DOHH2 (cell line): ENCODE data around the gene NETO1.

Source experiments
- EZH2phosphoT487 ChIP-seq: fragments of 200-600 bp; sonication (generic); IDR thresholded peaks from 2 replicates; pipeline ENCODE4 v1.6.1; 2017; ENCODE audit warnings: borderline replicate concordance, mild to moderate bottlenecking, antibody characterized with exemption, low read length, moderate library complexity, mixed read lengths
- TF ChIP-seq, protein P1 (sequence below): fragments of 200-600 bp; sonication (generic); IDR thresholded peaks from one replicate; pipeline ENCODE4 v1.5.1; 2014; ENCODE audit warnings: antibody characterized with exemption, mild to moderate bottlenecking, low read depth, low read length; ENCODE audit not compliant: poor library complexity, severe bottlenecking

DNA sequence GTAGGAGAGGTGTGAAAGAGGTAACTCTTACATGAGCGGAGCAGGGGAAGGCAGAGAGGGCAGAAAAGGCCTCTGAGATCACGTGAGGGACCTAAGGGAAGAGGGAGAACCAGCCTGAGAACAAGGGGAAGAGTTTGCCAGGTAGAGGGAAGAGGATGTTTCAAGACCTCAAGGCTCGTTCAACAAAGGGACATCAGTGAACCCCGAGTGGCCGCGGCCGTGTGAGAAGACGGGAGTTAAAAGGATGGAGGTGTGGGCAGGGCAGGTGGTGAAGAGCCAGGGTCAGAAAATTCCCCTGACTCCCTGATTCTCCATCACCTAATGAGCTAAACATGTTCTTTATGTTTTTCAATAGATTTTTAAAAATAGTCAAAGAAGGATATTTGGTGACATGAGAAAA is 44.4 kb downstream of the NETO1 start:
- TF ChIP-seq, protein P1, sequence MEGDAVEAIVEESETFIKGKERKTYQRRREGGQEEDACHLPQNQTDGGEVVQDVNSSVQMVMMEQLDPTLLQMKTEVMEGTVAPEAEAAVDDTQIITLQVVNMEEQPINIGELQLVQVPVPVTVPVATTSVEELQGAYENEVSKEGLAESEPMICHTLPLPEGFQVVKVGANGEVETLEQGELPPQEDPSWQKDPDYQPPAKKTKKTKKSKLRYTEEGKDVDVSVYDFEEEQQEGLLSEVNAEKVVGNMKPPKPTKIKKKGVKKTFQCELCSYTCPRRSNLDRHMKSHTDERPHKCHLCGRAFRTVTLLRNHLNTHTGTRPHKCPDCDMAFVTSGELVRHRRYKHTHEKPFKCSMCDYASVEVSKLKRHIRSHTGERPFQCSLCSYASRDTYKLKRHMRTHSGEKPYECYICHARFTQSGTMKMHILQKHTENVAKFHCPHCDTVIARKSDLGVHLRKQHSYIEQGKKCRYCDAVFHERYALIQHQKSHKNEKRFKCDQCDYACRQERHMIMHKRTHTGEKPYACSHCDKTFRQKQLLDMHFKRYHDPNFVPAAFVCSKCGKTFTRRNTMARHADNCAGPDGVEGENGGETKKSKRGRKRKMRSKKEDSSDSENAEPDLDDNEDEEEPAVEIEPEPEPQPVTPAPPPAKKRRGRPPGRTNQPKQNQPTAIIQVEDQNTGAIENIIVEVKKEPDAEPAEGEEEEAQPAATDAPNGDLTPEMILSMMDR, result no peak
- no peak for TF ChIP-seq EZH2phosphoT487
